Posterior vena cava (tissue), 2 donors: ENCODE results near the gene CXorf65. TPM values are rescaled to one million over a fixed set of nuclear protein-coding genes. Genes with fewer than 3 reads are reported as not detected.
A peak's percentile ranks its signal among the peaks of the same experiment; 100 is the strongest.

Experiments used
- DNase-seq: peaks from one replicate; pipeline ENCODE4 v3.0.0-alpha.2; 2020; ENCODE audit warnings: low spot score
- intact Hi-C, 2 donors: fragments of 100-400 bp; cut with DNase I; formaldehyde crosslinking; loops; one replicate each; pipeline versions ENCODE4 v1.14.1 to v1.14.2; 2022 to 2023
- total RNA-seq, 2 donors: library from RNA; stranded (reverse); fragmentation: NEBNext Ultra II Directional; extraction: Animal tissue kit (Norgen Biotek cat#: 25700); gene quantifications; one replicate each; pipeline ENCODE4 v1.2.1, GENCODE V29; 2021
- donor health status: DM: yes; HTN: yes; CAD: no.
- donor health status: DM: yes; HTN: yes; CAD: no.

CXorf65 gene
- total RNA-seq, 2 donors from 2014 or later = not detected

DNA sequence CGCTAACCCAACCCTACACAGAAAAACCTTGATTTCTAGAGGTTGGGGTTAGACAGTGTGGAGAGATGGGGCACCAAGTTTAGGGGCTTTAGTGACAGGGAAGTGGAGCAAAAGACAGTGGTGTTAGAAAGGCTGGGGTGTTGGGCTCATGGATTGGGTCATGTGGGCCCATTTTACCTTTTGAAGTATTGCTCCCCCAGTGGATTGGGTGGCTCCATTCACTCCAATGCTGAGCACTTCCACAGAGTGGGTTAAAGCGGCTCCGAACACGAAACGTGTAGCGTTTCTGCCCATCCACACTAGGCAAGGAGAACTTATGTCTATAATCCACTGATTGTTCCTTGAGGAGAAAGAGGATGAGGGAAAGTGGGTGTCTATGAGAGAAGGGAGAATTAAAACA, 2.5 kb upstream of the CXorf65 start:
- no peak for DNase-seq
- intact Hi-C loops = no loop called here

DNA sequence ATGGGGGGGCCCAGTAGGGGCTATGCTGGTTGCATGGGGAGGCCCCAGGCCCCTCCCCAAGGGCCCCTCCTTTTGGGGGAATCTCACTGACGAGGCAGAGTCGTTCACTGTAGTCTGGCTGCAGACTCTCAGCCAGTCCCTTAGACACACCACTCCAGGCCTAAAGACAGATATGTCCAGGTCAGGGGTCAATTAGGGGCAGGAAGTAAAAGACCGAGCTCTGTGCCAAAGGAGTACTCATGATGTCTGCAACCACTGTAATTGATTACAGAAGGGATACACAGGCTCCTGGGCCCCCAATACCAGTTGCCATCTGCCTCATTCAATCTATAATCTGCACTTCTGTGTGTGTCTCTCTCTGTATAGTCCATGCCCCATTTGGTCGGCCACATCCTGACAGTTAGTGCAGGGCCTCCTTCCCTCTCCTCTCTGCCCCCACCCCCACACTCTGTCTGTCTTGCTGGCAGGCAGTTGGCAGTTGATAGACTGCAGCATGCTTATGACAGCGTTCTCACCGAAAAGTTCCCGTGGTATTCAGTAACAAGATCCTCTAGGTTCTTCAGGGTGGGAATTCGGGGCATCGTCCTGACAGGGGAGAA, 1.3 kb upstream of the CXorf65 start:
- intact Hi-C loops = no loop called here
- DNase-seq = no peak

DNA sequence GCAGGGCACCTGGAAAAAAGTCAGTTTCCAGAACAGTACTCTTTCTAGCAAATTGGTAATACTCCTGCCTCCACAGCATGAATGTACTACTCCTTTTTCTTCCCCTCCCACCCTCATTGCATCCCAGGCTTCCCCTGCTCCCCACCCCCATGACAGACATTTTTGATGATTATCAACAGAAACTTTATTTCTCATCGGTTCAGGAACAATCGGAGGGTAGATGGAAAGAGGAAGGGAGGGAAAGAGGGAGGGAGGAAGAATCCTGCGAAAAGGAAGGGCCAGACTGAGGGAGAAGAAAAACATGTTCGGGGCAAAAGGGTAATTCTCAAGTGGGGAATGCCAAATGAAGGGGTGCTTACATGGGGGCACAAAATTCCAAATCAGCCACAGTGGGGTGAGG, 705 bp upstream of the CXorf65 start:
- intact Hi-C loops = no loop called here
- no peak for DNase-seq

DNA sequence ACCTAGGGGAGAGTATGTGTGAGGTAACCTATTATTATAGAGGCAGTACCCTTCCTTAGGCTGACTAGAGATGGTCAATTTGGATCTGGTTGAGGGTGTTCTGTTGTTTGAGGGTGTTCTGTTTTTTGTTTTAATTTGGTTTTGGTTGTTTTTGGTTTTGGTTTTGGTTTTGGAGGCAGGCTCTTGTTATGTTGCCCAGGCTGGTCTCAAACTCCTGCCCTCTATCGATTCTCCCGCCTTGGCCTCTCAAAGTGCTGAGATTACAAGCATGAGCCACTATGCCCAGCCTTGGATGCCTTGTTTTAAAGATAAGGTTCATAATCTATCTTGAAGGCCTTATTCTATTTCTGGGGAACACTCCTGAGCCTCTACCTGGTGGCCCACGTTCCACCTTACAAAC, 912 bp downstream of the CXorf65 start:
- intact Hi-C loops = no loop called here
- no peak for DNase-seq

DNA sequence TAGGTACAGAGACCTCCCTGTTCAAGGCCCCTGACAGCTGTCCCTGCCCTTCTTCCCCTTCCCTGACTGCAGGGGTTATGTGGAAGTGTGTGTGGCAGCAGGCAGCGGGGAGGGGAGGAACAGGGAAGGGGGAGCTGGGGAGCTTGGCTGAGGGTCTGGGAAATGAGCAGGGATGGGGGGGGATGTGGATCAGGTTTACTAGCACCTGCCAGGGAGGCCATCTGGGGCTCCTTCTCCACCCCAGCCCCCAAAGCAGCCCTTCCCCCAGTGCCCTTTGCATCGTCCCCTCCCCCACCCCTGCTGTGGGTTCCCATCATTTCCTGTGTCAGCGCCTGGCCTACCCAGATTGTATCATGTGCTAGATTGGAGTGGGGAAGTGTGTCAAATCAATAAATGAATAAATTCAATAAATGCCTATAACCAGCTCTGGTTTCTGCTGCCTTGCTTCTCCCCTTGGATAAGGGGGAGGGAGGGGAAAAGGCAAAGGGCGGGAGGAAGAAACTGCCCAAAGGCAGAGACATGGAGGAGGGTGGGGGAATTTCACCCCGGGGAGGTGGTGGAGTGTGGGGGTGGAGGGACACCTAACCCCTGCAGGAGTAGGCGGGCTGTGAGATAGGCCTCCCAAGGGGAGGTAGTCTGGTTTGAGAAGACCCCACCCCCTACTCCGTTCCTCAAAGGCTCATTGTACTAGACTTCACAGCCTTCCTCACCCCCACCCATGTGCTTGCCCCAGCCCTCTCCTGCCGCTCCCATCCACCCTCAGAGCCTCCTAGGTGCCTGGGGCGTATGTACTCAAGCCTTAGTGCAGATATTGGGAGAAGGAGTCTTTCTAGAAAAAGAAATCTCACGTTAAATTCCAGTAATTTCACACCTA, 3.2 kb downstream of the CXorf65 start:
- intact Hi-C loops = no loop called here
- no peak for DNase-seq

DNA sequence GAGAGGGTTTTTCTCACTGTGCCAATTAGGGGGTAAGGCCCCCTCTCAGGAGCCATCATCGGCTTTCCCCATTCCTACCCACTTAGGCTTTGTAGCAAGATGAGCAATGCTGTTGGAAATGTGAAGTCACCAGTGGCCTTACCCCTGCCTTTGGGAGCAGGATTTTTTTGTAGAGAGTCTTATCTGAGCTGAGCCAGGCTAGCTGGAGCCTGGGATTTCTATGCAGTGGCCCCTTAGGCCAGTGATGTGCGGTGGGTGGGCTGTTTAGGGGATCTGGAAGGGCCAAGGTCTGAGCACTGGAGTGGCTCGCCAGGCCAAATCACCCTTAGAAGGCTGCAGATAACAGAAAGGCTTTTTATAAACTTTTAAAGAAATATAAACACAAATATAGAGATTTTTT, 4.2 kb downstream of the CXorf65 start:
- no peak for DNase-seq
- intact Hi-C loops = no loop called here

DNA sequence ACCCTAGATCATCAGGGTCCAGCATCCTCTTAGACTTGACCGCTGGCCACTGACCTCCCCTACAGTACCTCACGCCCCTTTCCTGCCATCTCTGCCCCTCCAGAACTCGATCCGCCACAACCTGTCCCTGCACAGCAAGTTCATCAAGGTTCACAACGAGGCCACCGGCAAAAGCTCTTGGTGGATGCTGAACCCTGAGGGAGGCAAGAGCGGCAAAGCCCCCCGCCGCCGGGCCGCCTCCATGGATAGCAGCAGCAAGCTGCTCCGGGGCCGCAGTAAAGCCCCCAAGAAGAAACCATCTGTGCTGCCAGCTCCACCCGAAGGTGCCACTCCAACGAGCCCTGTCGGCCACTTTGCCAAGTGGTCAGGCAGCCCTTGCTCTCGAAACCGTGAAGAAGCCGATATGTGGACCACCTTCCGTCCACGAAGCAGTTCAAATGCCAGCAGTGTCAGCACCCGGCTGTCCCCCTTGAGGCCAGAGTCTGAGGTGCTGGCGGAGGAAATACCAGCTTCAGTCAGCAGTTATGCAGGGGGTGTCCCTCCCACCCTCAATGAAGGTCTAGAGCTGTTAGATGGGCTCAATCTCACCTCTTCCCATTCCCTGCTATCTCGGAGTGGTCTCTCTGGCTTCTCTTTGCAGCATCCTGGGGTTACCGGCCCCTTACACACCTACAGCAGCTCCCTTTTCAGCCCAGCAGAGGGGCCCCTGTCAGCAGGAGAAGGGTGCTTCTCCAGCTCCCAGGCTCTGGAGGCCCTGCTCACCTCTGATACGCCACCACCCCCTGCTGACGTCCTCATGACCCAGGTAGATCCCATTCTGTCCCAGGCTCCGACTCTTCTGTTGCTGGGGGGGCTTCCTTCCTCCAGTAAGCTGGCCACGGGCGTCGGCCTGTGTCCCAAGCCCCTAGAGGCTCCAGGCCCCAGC, 5.7 kb downstream of the CXorf65 start:
- no peak for DNase-seq

DNA sequence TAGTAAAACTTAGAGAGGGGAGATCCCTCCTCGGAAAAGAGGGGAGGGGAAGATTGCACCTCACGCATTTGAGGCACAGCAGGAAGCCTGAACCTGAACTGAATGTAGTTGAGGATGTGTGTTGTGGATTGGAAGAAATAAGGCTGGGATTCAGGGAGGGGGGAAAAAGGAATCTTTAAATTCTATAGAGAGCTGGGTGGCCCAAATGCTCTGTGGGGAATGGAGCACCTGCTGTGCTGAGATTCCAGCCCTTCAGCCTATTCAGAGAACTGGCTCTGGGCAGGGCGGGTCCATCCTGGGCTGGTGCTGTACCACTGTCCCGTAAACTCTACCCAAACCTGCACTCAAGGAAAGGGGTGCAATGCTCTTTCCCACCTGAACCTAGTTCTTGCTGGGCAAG, 6.8 kb downstream of the CXorf65 start:
- intact Hi-C loops = no loop called here
- DNase-seq = no peak

More for the DNA sequence above, 5.7 kb downstream of the CXorf65 start:
- intact Hi-C loops = no loop called here

DNA sequence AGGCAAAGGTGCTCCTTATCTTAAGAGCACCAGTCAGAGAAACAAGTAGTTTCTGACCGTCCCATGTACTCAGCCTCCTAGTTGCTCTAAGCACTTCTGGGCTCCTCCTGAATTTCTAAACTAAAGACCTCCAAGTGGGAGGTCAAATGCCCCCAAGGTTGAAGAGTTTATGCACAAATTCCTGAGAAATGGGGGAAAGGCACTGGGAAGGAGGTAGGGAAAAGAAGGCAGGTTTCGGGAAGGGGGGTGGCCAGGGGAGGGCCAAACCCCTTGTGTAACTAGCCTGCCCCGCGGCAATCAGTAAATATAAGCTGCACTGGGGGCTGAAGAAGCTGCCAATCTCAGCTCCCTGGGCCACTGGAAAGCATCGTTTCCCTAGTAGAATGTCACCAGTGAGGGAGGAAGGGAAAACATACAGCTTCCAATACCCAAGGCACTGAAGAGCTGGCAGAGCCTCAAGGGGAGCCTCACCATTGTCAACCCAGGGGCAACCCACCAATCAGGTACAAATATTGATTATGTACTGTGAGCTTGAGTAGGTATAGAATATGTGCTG, 7.5 kb downstream of the CXorf65 start:
- no peak for DNase-seq
- intact Hi-C loops = no loop called here

DNA sequence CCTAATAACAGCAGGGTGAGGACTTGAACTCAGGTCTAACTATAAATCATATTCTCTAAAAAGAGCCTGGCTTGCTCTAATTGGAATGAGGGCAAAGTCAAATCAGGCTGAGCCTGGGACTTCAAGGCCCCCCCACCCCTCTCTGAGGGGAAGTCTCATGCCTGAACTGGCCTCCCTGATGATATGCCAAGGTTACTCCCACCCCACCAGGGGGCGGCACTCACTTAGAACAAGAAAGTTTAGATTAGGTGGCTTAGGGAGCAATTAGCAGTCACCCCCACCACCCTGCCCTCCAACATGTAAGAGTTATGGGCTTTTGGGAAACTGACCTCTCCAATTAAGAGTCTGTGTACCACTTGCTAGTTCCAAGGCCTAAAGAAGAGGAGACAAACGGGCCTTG, 8.2 kb downstream of the CXorf65 start:
- intact Hi-C loops = no loop called here
- no peak for DNase-seq

DNA sequence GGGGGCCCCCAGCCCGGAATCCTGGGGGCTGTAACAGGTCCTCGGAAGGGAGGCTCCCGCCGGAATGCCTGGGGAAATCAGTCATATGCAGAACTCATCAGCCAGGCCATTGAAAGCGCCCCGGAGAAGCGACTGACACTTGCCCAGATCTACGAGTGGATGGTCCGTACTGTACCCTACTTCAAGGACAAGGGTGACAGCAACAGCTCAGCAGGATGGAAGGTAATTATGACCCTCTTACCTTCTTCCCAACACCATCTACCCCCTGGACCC, 9.8 kb downstream of the CXorf65 start:
- intact Hi-C loops = no loop called here
- no peak for DNase-seq

DNA sequence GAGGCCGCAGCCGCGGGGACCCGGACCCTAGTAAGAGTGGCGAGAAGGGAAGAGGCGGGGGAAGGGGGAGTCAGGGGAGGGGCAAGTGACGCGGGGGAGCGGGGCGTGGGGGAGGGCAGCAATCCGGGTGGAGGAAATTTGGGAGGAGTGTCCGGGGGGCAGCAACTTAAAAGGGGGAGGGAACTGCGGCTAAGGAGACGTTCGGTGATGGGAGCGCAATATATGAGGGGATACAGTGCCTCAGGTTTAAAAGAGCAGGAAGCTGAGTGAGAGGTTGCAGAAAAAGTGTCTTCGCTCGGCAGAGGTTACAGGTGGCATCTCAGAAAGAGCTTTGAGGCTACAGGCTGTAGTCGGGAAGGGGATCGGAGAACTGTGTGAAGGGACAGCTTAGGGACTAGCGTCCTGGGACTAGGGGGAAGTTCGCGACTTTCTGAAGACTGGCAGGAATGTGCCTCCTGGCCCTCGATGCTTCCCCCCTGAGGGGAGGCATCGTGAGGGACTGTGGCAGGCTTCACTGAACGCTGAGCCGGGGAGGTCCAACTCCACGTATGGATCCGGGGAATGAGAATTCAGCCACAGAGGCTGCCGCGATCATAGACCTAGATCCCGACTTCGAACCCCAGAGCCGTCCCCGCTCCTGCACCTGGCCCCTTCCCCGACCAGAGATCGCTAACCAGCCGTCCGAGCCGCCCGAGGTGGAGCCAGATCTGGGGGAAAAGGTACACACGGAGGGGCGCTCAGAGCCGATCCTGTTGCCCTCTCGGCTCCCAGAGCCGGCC, 10.4 kb downstream of the CXorf65 start:
- DNase-seq = peak; percentile 83
- intact Hi-C loops = no loop called here

DNA sequence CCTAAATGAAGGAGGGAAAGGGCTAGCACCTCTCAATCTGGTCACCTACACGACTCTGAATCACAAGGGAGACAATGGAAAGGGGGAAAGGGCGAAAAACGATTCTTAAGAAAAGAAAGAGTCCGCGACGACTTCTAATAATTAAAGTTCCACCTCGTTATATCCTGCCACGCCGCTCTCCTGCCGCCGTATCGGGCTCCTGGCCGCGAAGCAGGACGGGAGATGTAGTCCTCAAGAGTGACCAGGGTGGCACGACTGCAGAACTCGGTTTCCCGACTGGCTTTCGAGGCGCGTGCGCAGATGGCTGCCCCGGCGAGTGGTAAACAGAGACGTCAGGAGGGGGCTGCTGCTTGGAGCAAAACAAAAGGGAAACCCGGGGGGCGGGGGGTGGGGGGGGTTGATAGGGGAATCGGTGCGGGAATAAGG, 11.0 kb downstream of the CXorf65 start, which contains the start of gene FOXO4:
Gene FOXO4 (plus strand): TSS at position 297 of the 426 bp plus-strand sequence. CDS start 678 bp downstream, outside the sequence.
- intact Hi-C loops = no loop called here
- DNase-seq = peak; percentile 96

DNA sequence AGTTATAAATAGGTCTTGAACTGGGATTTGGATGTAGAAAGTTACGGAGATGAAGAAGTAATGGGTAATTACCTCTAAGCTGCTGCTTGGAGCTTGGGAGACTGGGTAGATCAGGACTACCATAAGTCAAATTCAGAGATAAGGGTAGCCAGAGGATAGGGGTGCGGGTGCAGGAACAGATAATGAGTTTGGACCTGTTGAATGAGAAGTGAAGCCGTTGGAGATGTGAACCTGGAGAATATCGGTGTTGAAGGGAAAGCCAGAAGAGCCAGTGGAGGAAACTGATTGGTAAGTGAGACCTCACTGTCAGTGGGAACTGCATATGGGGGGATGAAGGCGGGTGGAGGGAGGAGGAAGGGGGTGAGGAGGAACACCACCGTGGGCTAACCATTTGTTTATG, 11.5 kb downstream of the CXorf65 start:
- DNase-seq = no peak
- intact Hi-C loops = no loop called here

DNA sequence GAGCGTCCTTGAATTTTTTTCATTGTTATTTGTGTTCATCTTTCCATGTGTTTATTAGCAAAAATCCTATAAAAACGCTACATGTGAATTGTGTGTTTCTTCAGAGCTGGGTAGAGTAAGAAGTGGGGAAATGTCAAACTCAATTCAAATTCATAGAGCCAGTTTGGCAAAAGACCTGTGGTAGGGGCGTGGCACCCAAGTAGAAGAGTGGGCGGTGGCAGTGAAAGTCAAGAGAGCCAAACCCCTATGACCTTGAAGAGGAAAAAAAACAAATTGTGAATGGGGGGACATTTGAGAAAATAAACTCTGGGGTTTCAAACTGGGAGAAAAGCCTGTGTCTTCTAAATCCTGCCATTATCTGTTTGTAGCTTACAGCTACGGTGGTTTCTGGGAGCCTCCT, 15.3 kb downstream of the CXorf65 start:
- intact Hi-C loops = no loop called here
- DNase-seq = no peak

DNA sequence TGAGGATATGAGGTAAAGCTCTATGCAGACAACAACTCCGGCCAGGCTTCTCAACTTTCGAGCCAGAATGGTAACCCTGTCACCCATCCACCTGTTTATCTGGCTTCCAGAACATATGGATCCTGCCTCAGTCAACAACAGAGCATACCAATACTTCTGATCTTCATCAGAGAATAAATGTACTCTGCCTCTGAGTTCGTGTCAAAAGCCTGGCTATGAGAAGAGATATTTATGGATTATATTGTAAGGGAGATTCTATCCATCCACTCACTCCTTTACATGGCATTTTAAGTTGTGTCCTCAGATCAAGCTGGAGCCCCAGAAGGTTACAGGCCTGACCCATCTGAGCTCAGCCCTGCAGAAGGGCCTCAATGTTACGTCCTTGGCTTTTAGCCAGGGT, 20.6 kb downstream of the CXorf65 start:
- no peak for DNase-seq
- intact Hi-C loops = no loop called here

DNA sequence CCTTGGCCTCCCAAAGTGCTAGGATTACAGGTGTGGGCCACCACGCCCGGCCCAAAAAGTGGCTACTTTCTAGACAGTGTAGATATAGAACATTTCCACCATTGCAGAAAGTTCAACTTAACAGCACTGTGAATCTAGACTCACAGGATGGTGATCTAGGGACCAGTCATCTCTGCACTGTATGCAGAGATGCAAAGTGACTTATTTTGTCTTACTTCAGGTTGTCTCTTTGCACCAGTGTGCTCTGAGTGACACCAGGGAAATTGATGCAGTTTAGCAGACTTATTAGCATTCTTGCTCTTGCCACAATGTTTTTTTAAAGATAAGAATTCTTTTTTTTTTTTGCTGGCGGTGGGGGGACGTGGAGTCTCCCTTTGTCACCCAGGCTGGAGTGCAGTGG, 23.7 kb downstream of the CXorf65 start:
- DNase-seq = no peak
- intact Hi-C loops = no loop called here

DNA sequence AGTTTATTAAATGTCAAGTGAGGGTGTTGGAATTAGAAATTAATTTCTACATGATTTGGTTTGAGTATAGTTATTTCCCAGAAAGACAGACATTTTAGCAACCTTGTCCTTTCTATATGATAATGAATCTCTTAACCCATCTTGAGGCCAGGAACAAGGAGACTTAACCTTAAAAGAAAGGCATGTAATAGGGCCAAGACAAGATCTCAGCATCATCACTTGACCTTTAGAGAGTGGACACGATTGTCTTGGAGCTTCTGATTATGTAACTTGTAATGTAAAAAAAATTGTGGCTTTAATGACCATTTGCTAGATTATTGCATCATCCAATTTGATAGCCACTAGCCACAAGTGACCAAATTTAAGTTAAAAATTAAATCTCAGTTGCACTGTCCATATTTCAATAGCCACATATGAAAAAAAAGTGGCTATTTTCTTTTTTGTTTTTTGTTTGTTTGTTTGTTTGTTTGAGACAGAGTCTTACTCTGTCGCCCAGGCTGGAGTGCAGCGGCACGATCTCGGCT, 24.4 kb downstream of the CXorf65 start:
- intact Hi-C loops = no loop called here
- DNase-seq = no peak
